GM18909 (cell line): ENCODE measurements around the gene TMEM98.
"Not testable (repeated sequence)": the region's sequence is repeated elsewhere in the genome, so short reads cannot be mapped to it uniquely, and the experiment has no call there.

ENCODE experiments used
- ATAC-seq: cut with Tn5 transposase; IDR thresholded peaks from one replicate; pipeline ENCODE4 v1.9.1; 2021; ENCODE audit warnings: mild to moderate bottlenecking; ENCODE audit not compliant: unreplicated experiment, poor library complexity

Gene TMEM98

GRCh38 chr17:32913593-32913992 is 14.4 kb upstream of the TMEM98 start:
- ATAC-seq = no peak

- no peak for ATAC-seq
Measured at GRCh38 chr17:32914181-32914580, 13.8 kb upstream of the TMEM98 start.

- ATAC-seq = no peak
Measured at GRCh38 chr17:32915245-32915644, 12.7 kb upstream of the TMEM98 start.

- ATAC-seq = no peak
Measured at GRCh38 chr17:32916134-32916533, 11.8 kb upstream of the TMEM98 start.

- no peak for ATAC-seq
Measured at GRCh38 chr17:32917081-32917480, 10.9 kb upstream of the TMEM98 start.

- ATAC-seq = no peak
Measured at GRCh38 chr17:32917842-32918241, 10.1 kb upstream of the TMEM98 start.

GRCh38 chr17:32919876-32920275 is 8.1 kb upstream of the TMEM98 start:
- not testable (repeated sequence) for ATAC-seq

GRCh38 chr17:32920293-32920692 is 7.7 kb upstream of the TMEM98 start:
- ATAC-seq = no peak

- ATAC-seq = no peak
Measured at GRCh38 chr17:32921017-32921416, 6.9 kb upstream of the TMEM98 start.

GRCh38 chr17:32923905-32924304 is 4.0 kb upstream of the TMEM98 start:
- ATAC-seq = not testable (repeated sequence)

- no peak for ATAC-seq
Measured at GRCh38 chr17:32926183-32926582, 1.8 kb upstream of the TMEM98 start.

- ATAC-seq = not testable (repeated sequence)
Measured at GRCh38 chr17:32926789-32927188, 1.2 kb upstream of the TMEM98 start.

- ATAC-seq = no peak
Measured at GRCh38 chr17:32927201-32927723, 691 bp upstream of the TMEM98 start.

- no peak for ATAC-seq
Measured at GRCh38 chr17:32928586-32929535, 908 bp downstream of the TMEM98 start.

GRCh38 chr17:32929588-32929987 is 1.6 kb downstream of the TMEM98 start:
- ATAC-seq = no peak

- no peak for ATAC-seq
Measured at GRCh38 chr17:32930512-32930911, 2.6 kb downstream of the TMEM98 start.

GRCh38 chr17:32931686-32932085 is 3.7 kb downstream of the TMEM98 start:
- ATAC-seq = no peak

- ATAC-seq = no peak
Measured at GRCh38 chr17:32933881-32934280, 5.9 kb downstream of the TMEM98 start.

- no peak for ATAC-seq
Measured at GRCh38 chr17:32935726-32936125, 7.8 kb downstream of the TMEM98 start.

GRCh38 chr17:32936186-32936893 is 8.4 kb downstream of the TMEM98 start:
- ATAC-seq = no peak

GRCh38 chr17:32936894-32937500 is 9.0 kb downstream of the TMEM98 start:
- ATAC-seq = no peak
